Superior temporal gyrus (tissue), 1 donor: ENCODE measurements around the gene CMC1.
A peak's percentile ranks its signal among the peaks of the same experiment; 100 is the strongest.
"Not testable (repeated sequence)": the region's sequence is repeated elsewhere in the genome, so short reads cannot be mapped to it uniquely, and the experiment has no call there.

Experiments
- DNase-seq: peaks from one replicate; pipeline ENCODE4 v3.0.0-alpha.2; 2016; ENCODE audit errors: extremely low spot score

The CMC1 gene

GRCh38 chr3:28241221-28242160 is at the start of gene CMC1:
Gene CMC1, plus strand, starts transcription at chr3:28241619. Its CDS starts 175 bp downstream, at chr3:28241794.
- DNase-seq, result peak; percentile 98

- DNase-seq, result no peak
Observed at GRCh38 chr3:28198161-28198560, 43.3 kb upstream of the CMC1 start.

- DNase-seq, result no peak
Observed at GRCh38 chr3:28198974-28199373, 42.4 kb upstream of the CMC1 start.

- DNase-seq, result not testable (repeated sequence)
Observed at GRCh38 chr3:28199643-28200042, 41.8 kb upstream of the CMC1 start.

GRCh38 chr3:28200366-28200848 is 41.0 kb upstream of the CMC1 start:
- DNase-seq, result not testable (repeated sequence)

GRCh38 chr3:28206479-28206878 is 34.9 kb upstream of the CMC1 start:
- no peak for DNase-seq

- no peak for DNase-seq
Observed at GRCh38 chr3:28207000-28207733, 34.3 kb upstream of the CMC1 start.

GRCh38 chr3:28210968-28211713 is 30.3 kb upstream of the CMC1 start:
- no peak for DNase-seq

- DNase-seq, result no peak
Observed at GRCh38 chr3:28212681-28213080, 28.7 kb upstream of the CMC1 start.

- no peak for DNase-seq
Observed at GRCh38 chr3:28215407-28215806, 26.0 kb upstream of the CMC1 start.

- no peak for DNase-seq
Observed at GRCh38 chr3:28218071-28218916, 23.1 kb upstream of the CMC1 start.

GRCh38 chr3:28218917-28219198 is 22.6 kb upstream of the CMC1 start:
- DNase-seq, result no peak

- no peak for DNase-seq
Observed at GRCh38 chr3:28224430-28224829, 17.0 kb upstream of the CMC1 start.

- DNase-seq, result no peak
Observed at GRCh38 chr3:28226020-28226419, 15.4 kb upstream of the CMC1 start.

- no peak for DNase-seq
Observed at GRCh38 chr3:28228623-28229022, 12.8 kb upstream of the CMC1 start.

- DNase-seq, result no peak
Observed at GRCh38 chr3:28232659-28233058, 8.8 kb upstream of the CMC1 start.

- no peak for DNase-seq
Observed at GRCh38 chr3:28234454-28234853, 7.0 kb upstream of the CMC1 start.

- DNase-seq, result no peak
Observed at GRCh38 chr3:28239108-28239507, 2.3 kb upstream of the CMC1 start.

- no peak for DNase-seq
Observed at GRCh38 chr3:28240441-28240840, 978 bp upstream of the CMC1 start.

GRCh38 chr3:28242519-28242918 is 1.1 kb downstream of the CMC1 start:
- DNase-seq, result no peak

GRCh38 chr3:28243424-28244106 is 2.1 kb downstream of the CMC1 start:
- no peak for DNase-seq
